ENCODE measurements around the gene PRKAG2.
"Not testable (repeated sequence)": the region's sequence is repeated elsewhere in the genome, so short reads cannot be mapped to it uniquely, and the experiment has no call there.

Gene PRKAG2

GRCh38 chr7:151850491-151851124, 26.3 kb downstream of the PRKAG2 start:
- DNase-seq (ENCODE audit: low spot score) = no peak

DNA sequence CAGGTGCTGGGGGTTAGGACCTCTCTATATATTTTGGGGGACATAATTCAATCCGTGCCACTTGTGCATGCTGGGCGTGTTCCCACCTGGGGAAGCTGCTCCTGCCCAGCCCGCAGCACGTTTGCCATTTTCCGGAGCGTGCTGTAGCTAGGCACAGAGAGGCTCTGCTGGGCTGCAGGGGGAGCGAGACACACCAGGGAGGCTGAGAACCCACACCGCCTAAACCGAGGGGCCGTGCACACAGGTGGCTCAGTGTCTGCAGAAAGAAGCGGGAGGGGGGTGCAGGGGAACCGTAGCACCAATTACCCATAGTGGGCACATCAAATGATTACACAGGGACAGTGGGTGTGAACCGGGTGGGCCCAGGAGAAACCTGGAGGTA, 27.0 kb downstream of the PRKAG2 start:
- no peak for DNase-seq (ENCODE audit: low spot score)

- no peak for DNase-seq (ENCODE audit: low spot score)
Observed at GRCh38 chr7:151849008-151849878, 27.7 kb downstream of the PRKAG2 start.

GRCh38 chr7:151847681-151848081, 29.2 kb downstream of the PRKAG2 start:
- DNase-seq (ENCODE audit: low spot score) = no peak

DNA sequence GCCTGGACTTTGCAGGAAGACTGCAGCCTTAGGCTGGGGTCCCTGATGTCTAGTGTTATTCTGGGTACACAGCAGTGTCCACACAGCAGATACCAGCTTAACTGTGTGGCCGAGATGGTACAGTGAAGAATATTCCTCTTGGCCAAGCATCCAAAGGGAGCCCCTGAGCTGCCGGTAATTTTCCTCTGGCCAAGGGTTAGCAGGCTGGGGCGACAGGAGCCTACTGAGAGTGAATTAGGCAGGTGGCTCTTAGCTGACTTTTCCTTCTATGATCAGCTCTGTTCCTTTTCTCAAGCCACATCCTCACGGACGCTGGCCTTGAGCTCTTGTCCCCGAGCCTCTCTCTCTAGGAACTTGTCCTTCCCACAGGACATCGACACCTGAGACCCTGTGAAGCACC, 29.8 kb downstream of the PRKAG2 start:
- DNase-seq (ENCODE audit: low spot score) = no peak

DNA sequence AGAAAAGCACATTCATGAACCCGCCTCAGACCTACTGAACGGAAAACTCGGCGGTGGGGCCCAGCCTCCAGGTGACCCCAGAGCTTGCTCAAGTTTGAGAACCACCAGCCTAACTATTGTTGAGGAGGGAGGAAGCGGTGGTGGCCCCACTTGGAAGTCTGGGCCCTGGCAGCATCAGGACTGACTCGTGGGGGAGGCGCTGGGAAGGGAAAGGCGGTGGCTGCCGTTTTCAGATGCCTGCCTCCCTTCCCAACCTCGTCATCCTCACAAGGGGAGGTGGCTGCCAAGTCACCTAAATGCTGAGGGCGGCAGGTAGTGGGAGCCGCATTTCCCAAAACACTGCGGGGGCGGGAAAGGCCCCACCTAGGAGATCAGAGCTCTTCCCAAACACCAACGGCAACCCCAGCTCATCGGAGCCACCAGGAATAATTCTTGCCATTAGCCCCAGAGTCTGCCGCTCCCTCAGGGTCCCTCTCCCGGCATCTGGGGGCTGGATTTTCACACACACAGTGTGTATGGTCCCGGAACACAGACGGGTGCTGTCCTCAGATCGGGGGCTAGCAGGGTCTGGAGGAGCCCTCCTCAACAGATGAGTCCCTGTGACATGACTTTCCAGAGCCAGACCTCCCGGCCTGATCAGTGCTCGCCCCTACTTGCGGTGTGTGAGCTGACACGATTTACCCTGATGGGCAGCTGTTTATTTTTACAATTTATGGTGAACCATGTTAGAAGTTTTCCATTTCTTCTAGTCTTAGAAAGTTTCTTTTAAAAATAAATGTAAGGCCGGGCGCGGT, 31.3 kb downstream of the PRKAG2 start:
- no peak for DNase-seq (ENCODE audit: low spot score)

- no peak for DNase-seq (ENCODE audit: low spot score)
Observed at GRCh38 chr7:151844825-151845200, 32.1 kb downstream of the PRKAG2 start.

DNA sequence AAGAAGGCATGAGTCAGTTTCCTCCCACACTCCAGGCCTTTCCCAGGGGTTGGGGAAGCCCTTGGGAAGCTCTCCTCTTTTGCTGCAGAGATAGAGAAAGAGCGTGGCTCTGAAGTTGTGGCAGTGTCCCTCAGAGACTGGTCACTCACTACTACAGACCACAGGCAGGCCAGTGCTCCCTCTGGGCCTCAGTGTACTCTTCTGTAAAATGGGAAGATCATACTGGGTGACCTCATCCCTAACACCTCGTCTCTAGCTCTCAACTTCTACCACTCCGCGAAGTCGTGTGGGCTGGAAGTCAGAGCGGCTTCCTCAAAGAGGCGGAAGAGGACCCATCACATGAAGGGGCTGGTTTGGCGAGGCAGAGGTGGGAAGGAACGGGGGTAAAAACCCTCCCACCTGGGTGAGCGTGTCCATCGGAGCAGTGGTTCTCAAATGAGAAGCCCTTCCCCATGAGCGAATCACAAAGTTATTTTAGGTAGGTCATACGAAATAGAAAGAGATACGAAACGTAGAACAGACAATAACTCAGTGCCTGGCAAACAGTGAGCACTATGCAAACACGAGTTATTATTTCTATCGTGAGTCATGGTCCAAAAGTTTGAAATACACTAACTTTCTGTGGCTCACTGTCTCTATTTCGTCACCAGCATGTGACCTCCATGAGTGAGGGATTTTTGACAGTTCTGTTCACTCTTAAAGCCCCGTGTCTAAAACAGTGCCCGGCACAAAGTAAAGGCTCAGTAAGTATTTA, 32.7 kb downstream of the PRKAG2 start:
- no peak for DNase-seq (ENCODE audit: low spot score)

DNA sequence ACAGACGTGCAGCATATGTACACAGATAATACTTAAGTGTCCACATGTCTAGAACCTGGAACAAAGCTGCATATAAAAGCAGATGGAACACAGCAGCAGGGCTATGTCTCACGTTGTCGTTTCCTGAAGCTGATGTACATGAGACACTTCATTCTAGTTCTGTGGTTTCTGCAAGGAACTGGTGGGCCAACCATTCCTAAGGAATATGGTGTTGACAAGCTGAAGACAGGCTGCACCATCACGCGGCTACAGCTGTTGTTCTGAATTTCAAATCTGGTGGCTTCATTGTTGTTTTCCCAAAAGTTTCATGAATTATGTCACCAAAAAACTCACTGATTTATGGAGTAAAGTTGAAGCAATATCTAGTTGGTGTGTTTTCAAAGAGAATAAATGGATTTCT, 33.7 kb downstream of the PRKAG2 start:
- DNase-seq (ENCODE audit: low spot score) = no peak

GRCh38 chr7:151841395-151842051, 35.4 kb downstream of the PRKAG2 start:
- DNase-seq (ENCODE audit: low spot score) = not testable (repeated sequence)

GRCh38 chr7:151840088-151840910, 36.6 kb downstream of the PRKAG2 start:
- no peak for DNase-seq (ENCODE audit: low spot score)

DNA sequence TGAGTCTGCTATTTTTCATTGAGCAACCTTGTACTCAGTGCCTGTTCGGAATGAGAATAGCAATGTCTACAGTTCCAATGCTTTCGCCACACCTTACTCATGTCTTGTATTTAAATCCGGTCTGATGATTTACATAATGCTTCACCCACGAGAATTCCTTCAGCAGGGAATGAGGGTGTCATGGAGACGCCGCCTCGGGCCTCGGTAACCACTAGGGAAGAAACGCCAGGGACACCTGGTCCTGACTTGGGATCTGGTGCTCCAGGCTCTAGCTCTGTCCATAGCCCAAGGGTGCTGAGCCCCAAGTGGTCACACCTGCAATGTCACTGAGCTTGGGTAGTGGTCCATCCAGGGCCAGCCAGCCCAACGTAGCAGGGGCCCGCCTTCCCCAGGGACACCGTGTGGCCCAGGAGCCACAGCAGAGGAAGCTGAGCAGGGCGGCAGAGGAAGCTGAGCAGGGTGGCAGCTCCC, 37.4 kb downstream of the PRKAG2 start:
- DNase-seq (ENCODE audit: low spot score) = no peak

DNA sequence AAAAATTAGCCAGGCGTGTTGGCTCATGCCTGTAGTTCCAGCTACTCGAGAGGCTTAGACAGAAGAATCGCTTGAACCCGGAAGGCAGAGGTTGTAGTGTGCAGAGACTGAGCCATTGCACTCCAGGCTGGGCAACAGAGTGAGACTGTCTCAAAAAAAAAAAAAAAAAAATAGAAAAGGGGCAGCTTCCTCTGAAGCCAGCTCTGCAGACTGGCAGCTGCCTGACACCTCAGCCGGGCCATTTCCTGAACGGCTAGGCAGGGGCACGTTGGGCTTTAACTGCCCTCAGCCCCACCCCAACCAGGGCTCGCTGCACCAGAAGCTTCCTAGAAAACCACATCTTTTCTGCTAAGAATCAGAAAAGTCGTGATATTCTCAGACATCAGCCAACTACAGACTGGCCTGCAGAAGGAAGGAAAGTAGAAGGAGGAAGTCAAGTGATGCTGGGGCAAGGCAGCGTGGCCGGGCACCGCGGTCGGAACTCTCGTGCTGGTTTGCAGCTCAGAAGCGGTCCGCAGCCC, 38.0 kb downstream of the PRKAG2 start:
- DNase-seq (ENCODE audit: low spot score) = peak; percentile 72

- no peak for DNase-seq (ENCODE audit: low spot score)
Observed at GRCh38 chr7:151838072-151838471, 38.8 kb downstream of the PRKAG2 start.

DNA sequence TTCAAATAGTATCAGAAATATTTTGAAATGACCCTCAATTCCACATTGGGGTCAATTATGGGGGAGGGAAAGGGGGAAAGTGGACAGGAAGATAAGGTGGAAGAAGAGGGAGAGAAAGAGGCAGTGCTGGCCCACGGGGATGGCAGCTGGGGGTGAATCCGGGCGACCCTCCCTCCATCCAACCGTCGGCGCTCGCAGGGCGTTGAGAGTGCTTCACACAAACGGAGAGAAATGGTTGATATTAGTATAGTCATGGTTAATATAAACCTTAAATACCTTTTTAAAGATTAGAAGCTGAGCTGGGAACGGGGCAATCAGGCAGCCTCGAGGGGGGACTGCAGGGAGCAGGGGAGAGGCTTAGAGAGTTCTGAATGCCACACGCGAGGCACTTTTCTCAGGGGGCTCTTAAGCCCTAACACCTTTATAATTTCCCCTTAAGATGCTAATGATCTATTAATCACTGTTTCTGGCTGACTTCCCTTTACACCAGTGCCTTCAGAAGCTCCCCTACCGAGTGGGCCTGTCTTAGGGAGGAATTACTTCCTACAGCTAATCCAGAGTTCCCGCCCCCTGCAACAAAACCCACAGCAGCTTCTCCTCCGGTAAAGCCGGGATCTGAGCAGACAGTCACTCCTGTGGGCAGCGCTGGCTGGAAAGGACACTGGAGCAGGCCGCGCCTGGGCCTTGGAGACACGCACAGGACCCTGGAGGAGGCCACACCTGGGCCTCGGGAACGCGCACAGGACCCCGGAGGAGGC, 39.5 kb downstream of the PRKAG2 start:
- DNase-seq (ENCODE audit: low spot score) = no peak

DNA sequence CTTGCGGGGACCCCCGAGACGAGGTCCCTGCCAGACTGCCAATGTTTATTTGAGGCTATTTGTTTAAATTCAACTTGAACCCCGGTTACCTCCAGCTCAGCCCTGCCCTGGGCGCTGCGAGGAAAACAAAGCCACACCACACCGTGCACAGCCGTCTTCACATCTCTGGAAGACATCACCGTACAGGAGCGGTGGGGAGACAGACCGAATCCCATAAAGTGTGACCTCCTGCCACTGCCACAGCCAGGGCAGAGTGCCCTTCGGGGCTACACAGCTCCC, 40.0 kb downstream of the PRKAG2 start:
- DNase-seq (ENCODE audit: low spot score) = no peak

- no peak for DNase-seq (ENCODE audit: low spot score)
Observed at GRCh38 chr7:151836191-151836926, 40.6 kb downstream of the PRKAG2 start.

DNA sequence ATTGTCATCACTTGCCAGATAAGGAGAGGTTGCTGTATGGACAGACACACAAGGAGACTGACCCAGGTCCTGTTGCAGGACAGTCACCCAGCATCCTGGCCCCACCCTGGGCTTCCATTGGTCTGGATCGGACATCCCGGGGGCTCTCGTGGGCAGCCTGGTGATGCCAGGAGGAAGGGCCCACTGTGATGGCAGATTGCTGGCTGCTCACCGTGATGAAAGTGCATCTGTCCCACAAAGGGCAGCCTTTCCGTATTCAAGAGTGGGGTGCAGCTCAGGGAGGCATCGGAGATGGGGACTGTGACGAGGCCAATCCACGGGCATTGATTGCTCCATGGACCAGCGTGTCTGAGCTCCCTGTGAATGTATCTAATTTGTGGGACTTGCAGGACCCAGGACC, 41.3 kb downstream of the PRKAG2 start:
- DNase-seq (ENCODE audit: low spot score) = no peak

Measured in activated CD4-positive, alpha-beta T cell treated with anti-CD3 and anti-CD28 coated beads, Interleukin-2, Interleukin-4, amounts not matched to agents 100 ng/mL and 50 ng/mL, durations not matched to agents 16 hours and 8 hours (primary cell).